ENCODE data around the gene SLC29A4.
"Not testable (repeated sequence)": the region's sequence is repeated elsewhere in the genome, so short reads cannot be mapped to it uniquely, and the experiment has no call there.

DNA sequence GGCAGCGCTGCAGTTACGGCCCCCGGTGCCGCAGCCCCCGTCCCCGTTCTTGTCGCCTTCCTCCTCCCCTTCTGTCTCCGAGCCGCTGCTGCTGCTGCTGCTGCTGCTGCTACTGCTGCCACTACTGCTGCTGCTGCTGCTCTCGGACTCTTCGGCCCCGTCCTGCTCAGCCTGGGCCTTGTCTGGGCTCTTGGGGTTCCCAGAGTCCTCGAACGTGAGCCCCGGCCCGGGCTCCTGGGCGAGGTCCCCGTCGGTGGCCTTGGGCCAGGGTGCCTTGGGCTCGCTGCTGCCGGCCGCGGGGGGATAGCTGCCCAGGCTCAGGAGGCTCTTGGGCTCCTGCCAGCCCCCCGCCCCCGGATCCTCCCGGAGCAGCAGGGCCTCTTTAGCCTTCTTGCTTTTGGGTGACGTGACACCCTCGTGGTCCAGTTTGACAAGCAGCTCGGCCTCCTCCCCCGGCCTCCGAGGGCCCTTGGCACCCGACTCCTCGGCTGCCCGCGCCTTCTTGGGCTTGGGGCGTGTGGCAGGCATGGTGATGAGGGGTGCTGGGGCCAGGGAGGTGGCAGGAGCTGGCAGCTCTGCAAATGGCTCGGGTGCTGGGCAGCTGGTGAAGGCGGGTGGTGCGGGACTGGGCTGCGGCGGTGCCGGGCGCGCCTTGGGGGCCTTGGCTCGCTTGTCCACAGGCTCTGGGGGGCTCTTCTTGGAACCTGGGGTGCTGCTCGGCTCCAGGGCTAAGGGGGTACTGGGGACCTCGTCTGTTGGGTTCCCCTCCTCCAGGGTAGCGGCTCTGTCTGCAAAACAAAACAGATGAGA lies 30.5 kb downstream of the SLC29A4 start:
- not testable (repeated sequence) for TF ChIP-seq EZH2 (optimal IDR thresholded peaks at IDR 0.05; ENCODE audit: low read depth, low read length); CTCF (IDR thresholded peaks at IDR 0.05; ENCODE audit: low read length); EZH2phosphoT487 (IDR thresholded peaks at IDR 0.05; ENCODE audit: low read length)

Data from MM.1S (cell line).